GM12891 (cell line): ENCODE measurements around the gene PPP1R12B.

Experiments used
- POLR2A ChIP-seq: IDR thresholded peaks from 2 replicates; pipeline ENCODE4 v1.6.1; 2011; ENCODE audit warnings: low read depth, low read length, control low read depth
- TAF1 ChIP-seq: IDR thresholded peaks from 2 replicates; pipeline ENCODE4 v1.6.1; 2011; ENCODE audit warnings: low read depth, low read length, control low read depth

GRCh38 chr1:202569393-202570322 is 221.2 kb downstream of the PPP1R12B start:
- TF ChIP-seq POLR2A (no peak), TAF1 (no peak)
